Measurements from ENCODE around the gene TTC33.

DNA sequence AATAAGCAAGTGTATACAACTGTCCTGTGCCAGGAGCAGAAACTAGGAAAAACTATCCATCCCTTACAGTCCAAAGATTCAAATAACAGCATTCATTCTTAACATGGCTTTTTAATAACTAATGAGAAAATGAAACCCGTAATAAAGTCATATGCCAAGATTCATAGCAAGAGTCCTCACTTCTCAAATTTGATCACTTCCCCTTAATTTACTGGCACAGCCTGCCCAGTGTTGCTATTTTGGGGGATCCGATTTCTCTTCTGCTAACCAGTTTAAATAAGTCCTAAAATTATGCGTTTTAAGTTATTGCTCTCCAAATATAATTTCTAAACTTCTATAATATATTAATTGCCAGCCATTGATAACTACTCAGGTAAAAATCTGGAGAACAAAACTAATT, 253.0 kb downstream of the TTC33 start:
- TF ChIP-seq EZH2 (IDR thresholded peaks at IDR 0.05; ENCODE audit: insufficient read depth, poor library complexity, severe bottlenecking) (no peak), EZH2phosphoT487 (IDR thresholded peaks at IDR 0.05; ENCODE audit: insufficient read depth, low read depth) (no peak)

All from GM23248 (cell line).